ENCODE measurements around the gene STX18.
"Not testable (repeated sequence)": the region's sequence is repeated elsewhere in the genome, so short reads cannot be mapped to it uniquely, and the experiment has no call there.

Gene STX18

GRCh38 chr4:4432341-4433125 lies 109.3 kb downstream of the STX18 start:
- no peak for DNase-seq

GRCh38 chr4:4430492-4431195 lies 111.2 kb downstream of the STX18 start:
- peak; percentile 25 to 53 for DNase-seq

- peak; percentile 59 to 84 for DNase-seq
These were observed 112.6 kb downstream of the STX18 start for GRCh38 chr4:4428966-4429875.

- no peak for DNase-seq
These were observed 114.0 kb downstream of the STX18 start for GRCh38 chr4:4427886-4428285.

GRCh38 chr4:4427121-4427870 lies 114.6 kb downstream of the STX18 start:
- no peak for DNase-seq

- no peak for DNase-seq
These were observed 115.2 kb downstream of the STX18 start for GRCh38 chr4:4426511-4427120.

GRCh38 chr4:4425696-4426095 lies 116.2 kb downstream of the STX18 start:
- no peak for DNase-seq

- no peak for DNase-seq
These were observed 116.6 kb downstream of the STX18 start for GRCh38 chr4:4425119-4425690.

- no peak for DNase-seq
These were observed 117.2 kb downstream of the STX18 start for GRCh38 chr4:4424499-4425115.

- DNase-seq = no peak
These were observed 117.9 kb downstream of the STX18 start for GRCh38 chr4:4423706-4424498.

- no peak for DNase-seq
These were observed 118.9 kb downstream of the STX18 start for GRCh38 chr4:4422856-4423499.

GRCh38 chr4:4422117-4422516 lies 119.7 kb downstream of the STX18 start:
- not testable (repeated sequence) for DNase-seq

- no peak for DNase-seq
These were observed 120.5 kb downstream of the STX18 start for GRCh38 chr4:4421356-4421755.

- DNase-seq = no peak
These were observed 121.4 kb downstream of the STX18 start for GRCh38 chr4:4420421-4420820.

GRCh38 chr4:4419896-4420295 lies 122.0 kb downstream of the STX18 start:
- DNase-seq = no peak

GRCh38 chr4:4418676-4419390 lies 123.0 kb downstream of the STX18 start:
- no peak for DNase-seq

- DNase-seq = peak in 1 of 2 experiments; percentile 55
These were observed 124.0 kb downstream of the STX18 start for GRCh38 chr4:4417886-4418285.

GRCh38 chr4:4416981-4417380 lies 124.9 kb downstream of the STX18 start:
- DNase-seq = no peak
